Left forelimb (tissue), 1 donor: ENCODE data around the gene KCNJ18.
"Not testable (repeated sequence)": the region's sequence is repeated elsewhere in the genome, so short reads cannot be mapped to it uniquely, and the experiment has no call there.

Source experiments
- DNase-seq: peaks from one replicate; pipeline ENCODE4 v3.0.0-alpha.2; 2018; ENCODE audit warnings: low spot score

The KCNJ18 gene

GRCh38 chr17:21671437-21671836 is 20.9 kb upstream of the KCNJ18 start:
- DNase-seq = not testable (repeated sequence)

- DNase-seq = not testable (repeated sequence)
These were observed 20.5 kb upstream of the KCNJ18 start for GRCh38 chr17:21671871-21672270.

- DNase-seq = not testable (repeated sequence)
These were observed 18.7 kb upstream of the KCNJ18 start for GRCh38 chr17:21673451-21674241.

GRCh38 chr17:21674242-21674731 is 18.0 kb upstream of the KCNJ18 start:
- no peak for DNase-seq

GRCh38 chr17:21674891-21675738 is 17.2 kb upstream of the KCNJ18 start:
- not testable (repeated sequence) for DNase-seq

GRCh38 chr17:21675739-21676130 is 16.6 kb upstream of the KCNJ18 start:
- DNase-seq = not testable (repeated sequence)

- DNase-seq = no peak
These were observed 15.8 kb upstream of the KCNJ18 start for GRCh38 chr17:21676281-21677111.

- no peak for DNase-seq
These were observed 15.0 kb upstream of the KCNJ18 start for GRCh38 chr17:21677126-21677910.

GRCh38 chr17:21677911-21678310 is 14.4 kb upstream of the KCNJ18 start:
- no peak for DNase-seq

- no peak for DNase-seq
These were observed 13.8 kb upstream of the KCNJ18 start for GRCh38 chr17:21678393-21679081.

- DNase-seq = no peak
These were observed 12.8 kb upstream of the KCNJ18 start for GRCh38 chr17:21679256-21680146.

- DNase-seq = no peak
These were observed 12.0 kb upstream of the KCNJ18 start for GRCh38 chr17:21680366-21680765.

GRCh38 chr17:21680850-21681351 is 11.4 kb upstream of the KCNJ18 start:
- not testable (repeated sequence) for DNase-seq

GRCh38 chr17:21681576-21681975 is 10.7 kb upstream of the KCNJ18 start:
- DNase-seq = not testable (repeated sequence)

GRCh38 chr17:21682130-21682529 is 10.2 kb upstream of the KCNJ18 start:
- DNase-seq = not testable (repeated sequence)

- not testable (repeated sequence) for DNase-seq
These were observed 9.1 kb upstream of the KCNJ18 start for GRCh38 chr17:21683142-21683712.

GRCh38 chr17:21683897-21684296 is 8.4 kb upstream of the KCNJ18 start:
- DNase-seq = not testable (repeated sequence)

- DNase-seq = not testable (repeated sequence)
These were observed 7.9 kb upstream of the KCNJ18 start for GRCh38 chr17:21684384-21684783.
